GM19238 (cell line): ENCODE results near the gene PCDHGB6.
"Not testable (repeated sequence)": the region's sequence is repeated elsewhere in the genome, so short reads cannot be mapped to it uniquely, and the experiment has no call there.

Experiments
- DNase-seq: peaks from one replicate; pipeline ENCODE4 v3.0.0; 2011; ENCODE audit warnings: low spot score; ENCODE audit not compliant: insufficient read length

Gene PCDHGB6

DNA sequence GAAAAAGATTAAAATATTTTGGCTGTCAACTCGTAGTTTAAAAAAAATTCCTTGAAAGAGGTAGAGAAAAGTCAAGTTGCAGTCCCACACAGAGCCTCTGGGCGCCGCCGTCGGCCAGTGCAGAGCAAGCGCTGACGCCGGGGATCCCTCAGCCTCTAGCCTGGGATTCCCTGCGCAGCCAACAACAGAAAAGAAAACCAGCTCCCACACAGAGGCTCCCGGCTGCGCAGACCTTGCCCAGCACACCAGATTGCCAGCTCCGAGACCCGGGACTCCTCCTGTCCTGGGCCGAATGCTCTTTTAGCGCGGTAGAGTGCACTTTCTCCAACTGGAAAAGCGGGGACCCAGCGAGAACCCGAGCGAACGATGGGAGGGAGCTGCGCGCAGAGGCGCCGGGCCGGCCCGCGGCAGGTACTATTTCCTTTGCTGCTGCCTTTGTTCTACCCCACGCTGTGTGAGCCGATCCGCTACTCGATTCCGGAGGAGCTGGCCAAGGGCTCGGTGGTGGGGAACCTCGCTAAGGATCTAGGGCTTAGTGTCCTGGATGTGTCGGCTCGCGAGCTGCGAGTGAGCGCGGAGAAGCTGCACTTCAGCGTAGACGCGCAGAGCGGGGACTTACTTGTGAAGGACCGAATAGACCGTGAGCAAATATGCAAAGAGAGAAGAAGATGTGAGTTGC is 9.8 kb downstream of the PCDHGB6 start, which contains the start of gene PCDHGB7:
TSS of gene PCDHGB7 (plus strand) at position 184 of the 679 bp plus-strand sequence. CDS start at position 367, 183 bp downstream.
- DNase-seq: peak; percentile 53

DNA sequence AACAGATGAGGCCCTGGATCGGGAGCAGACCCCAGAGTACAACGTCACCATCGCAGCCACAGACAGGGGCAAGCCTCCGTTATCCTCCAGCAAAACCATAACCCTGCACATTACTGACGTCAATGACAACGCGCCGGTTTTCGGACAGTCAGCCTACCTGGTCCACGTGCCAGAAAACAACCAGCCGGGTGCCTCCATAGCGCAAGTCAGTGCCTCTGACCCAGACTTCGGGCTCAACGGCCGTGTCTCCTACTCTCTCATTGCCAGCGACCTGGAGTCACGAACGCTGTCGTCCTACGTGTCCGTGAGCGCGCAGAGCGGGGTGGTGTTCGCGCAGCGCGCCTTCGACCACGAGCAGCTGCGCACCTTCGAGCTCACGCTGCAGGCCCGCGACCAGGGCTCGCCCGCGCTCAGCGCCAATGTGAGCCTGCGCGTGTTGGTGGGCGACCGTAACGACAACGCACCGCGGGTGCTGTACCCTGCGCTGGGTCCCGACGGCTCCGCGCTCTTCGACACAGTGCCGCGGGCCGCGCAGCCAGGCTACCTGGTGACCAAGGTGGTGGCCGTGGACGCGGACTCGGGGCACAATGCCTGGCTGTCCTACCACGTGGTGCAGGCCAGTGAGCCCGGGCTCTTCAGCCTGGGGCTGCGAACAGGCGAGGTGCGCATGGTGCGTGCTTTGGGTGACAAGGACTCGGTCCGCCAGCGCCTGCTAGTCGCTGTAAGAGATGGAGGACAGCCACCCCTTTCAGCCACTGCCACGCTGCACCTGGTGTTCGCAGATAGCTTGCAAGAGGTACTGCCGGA is 11.5 kb downstream of the PCDHGB6 start:
- no peak for DNase-seq

- DNase-seq: no peak
Observed at GRCh38 chr5:141420855-141421488, 13.2 kb downstream of the PCDHGB6 start, which contains the start of gene PCDHGA11. TSS of gene PCDHGA11 (plus strand) at chr5:141421051. CDS start at chr5:141421228, 177 bp downstream.

DNA sequence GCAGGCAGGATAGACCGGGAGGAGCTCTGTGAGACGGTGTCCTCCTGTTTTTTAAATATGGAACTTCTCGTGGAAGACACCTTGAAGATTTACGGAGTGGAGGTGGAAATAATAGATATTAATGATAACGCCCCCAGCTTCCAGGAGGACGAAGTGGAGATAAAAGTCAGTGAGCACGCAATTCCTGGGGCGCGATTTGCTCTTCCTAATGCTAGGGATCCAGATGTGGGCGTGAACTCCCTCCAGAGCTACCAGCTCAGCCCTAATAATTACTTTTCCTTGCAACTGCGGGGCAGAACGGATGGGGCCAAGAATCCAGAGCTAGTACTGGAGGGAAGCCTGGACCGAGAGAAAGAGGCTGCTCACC is 13.7 kb downstream of the PCDHGB6 start:
- no peak for DNase-seq

DNA sequence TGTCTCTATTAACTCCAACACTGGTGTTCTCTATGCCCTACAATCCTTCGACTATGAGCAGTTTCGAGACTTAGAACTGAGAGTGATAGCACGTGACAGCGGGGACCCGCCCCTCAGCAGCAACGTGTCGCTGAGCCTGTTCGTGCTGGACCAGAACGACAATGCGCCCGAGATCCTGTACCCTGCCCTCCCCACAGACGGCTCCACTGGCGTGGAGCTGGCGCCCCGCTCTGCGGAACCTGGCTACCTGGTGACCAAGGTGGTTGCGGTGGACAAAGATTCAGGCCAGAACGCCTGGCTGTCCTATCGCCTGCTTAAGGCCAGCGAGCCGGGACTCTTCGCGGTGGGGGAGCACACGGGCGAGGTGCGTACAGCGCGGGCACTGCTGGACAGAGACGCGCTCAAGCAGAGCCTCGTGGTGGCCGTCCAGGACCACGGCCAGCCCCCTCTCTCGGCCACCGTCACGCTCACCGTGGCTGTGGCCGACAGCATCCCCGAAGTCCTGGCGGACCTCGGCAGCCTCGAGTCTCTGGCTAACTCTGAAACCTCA is 15.0 kb downstream of the PCDHGB6 start:
- DNase-seq: no peak

- DNase-seq: no peak
Observed at GRCh38 chr5:141427783-141428426, 20.1 kb downstream of the PCDHGB6 start.

GRCh38 chr5:141430332-141431113 is 22.7 kb downstream of the PCDHGB6 start, which contains the start of gene PCDHGA12:
TSS of gene PCDHGA12 (plus strand) at chr5:141430507. CDS start at chr5:141430760, 253 bp downstream.
- DNase-seq: no peak

DNA sequence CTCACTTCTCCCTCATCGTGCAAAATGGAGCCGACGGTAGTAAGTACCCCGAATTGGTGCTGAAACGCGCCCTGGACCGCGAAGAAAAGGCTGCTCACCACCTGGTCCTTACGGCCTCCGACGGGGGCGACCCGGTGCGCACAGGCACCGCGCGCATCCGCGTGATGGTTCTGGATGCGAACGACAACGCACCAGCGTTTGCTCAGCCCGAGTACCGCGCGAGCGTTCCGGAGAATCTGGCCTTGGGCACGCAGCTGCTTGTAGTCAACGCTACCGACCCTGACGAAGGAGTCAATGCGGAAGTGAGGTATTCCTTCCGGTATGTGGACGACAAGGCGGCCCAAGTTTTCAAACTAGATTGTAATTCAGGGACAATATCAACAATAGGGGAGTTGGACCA is 23.5 kb downstream of the PCDHGB6 start:
- DNase-seq: no peak

DNA sequence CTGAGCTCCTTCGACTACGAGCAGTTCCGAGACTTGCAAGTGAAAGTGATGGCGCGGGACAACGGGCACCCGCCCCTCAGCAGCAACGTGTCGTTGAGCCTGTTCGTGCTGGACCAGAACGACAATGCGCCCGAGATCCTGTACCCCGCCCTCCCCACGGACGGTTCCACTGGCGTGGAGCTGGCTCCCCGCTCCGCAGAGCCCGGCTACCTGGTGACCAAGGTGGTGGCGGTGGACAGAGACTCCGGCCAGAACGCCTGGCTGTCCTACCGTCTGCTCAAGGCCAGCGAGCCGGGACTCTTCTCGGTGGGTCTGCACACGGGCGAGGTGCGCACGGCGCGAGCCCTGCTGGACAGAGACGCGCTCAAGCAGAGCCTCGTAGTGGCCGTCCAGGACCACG is 24.5 kb downstream of the PCDHGB6 start:
- not testable (repeated sequence) for DNase-seq

DNA sequence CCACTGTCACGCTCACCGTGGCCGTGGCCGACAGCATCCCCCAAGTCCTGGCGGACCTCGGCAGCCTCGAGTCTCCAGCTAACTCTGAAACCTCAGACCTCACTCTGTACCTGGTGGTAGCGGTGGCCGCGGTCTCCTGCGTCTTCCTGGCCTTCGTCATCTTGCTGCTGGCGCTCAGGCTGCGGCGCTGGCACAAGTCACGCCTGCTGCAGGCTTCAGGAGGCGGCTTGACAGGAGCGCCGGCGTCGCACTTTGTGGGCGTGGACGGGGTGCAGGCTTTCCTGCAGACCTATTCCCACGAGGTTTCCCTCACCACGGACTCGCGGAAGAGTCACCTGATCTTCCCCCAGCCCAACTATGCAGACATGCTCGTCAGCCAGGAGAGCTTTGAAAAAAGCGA is 24.9 kb downstream of the PCDHGB6 start:
- DNase-seq: not testable (repeated sequence)

DNA sequence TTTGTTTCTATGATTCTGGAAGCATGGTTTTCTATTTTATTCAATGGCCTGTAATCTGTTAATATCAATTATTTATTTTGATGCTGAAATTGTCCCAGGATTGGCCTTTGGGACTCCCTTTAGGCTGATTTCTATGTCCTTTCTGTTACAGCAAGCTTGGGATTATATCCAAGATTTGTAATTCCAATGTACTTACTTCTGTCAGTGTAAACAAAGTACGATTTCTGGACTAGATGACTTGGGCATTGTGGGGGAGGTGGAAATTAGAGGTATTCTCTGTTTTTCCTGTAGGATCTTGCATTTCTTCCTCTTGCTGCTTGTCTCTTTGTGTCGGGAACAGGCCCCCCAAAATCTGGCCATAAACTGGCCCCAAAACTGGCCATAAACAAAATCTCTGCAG is 26.2 kb downstream of the PCDHGB6 start:
- DNase-seq: no peak

DNA sequence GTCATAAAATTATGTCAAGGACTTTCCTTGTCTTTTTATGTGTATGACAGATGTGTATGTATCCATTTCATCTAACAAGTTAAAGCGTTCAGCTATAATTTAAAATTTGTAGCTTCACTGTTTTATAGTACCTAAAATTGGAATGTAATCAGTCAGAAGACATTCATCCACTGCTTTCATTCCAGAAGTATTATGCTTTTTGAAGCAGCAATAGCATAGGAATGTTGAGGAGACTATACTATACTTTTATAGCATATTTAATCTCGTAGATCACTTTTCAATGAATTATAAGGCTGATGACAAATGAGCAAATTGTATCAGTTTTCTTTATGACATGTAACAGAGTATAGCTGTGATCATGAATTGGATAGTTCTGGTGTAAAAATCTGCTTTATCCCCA is 29.4 kb downstream of the PCDHGB6 start:
- no peak for DNase-seq

DNA sequence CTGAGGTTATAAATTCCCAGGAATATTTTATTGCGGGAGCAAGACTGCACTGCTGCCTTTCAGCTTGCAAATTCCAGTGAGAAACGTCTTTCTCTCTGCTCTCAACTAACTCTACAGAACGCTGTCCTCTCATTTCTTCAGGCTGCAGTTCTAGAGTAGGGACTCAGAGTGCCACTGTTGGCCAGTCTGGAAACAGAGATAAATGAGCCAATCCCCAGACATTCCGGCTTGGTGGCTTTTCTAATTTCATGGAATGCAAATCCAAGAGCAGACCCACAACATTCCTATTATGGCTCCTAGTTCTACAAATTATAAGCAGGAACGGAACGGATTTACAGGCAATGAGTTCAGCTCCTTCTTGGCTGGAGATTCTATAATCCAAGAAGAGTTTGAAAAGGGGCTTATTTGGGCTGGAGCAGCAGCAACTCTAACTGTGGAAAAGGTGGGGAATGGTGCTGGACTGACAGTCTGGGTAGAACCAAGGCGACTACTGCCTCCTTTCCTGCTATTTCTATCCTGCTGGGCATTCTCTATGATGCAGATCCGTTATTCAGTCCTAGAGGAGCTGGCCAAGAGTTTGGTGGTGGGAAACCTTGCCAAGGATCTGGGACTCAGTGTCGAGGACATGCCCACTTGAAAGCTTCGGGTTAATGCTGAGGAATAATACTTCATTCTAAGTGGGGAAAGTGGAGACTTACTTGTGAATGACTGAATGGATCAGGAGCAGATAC is 31.8 kb downstream of the PCDHGB6 start:
- no peak for DNase-seq

DNA sequence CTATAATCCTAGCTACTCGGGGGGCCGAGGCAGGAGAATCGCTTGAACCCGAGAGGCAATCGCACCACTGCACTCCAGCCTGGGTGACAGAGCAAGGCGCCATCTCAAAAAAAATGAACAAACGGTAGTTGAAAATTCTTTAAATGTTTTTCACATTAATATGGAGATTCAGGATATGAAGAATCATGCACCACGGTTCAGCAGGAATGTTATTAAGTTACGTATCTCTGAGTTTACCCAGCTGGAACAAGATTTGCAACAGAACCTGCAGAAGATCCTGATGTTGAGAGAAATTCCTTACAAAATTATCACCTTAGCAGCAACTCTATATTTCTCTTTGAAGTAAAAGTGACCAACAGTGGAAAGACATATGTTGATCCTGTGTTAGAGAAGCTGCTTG is 32.5 kb downstream of the PCDHGB6 start:
- no peak for DNase-seq

GRCh38 chr5:141441571-141442170 is 33.9 kb downstream of the PCDHGB6 start:
- no peak for DNase-seq
